Mesothelial cell of epicardium (in vitro differentiated cells): Measurements from ENCODE around the gene ZNF17. TPM values are rescaled to one million over a fixed set of nuclear protein-coding genes. Genes with fewer than 3 reads are reported as not detected.
A peak's percentile ranks its signal among the peaks of the same experiment; 100 is the strongest.

Source experiments
- DNase-seq, 2 experiments: peaks; one replicate each; pipeline ENCODE4 v3.0.0; 2021; ENCODE audit warnings: low spot score in 2 of 2; ENCODE audit not compliant: unreplicated experiment in 2 of 2
- H3K27ac Mint-ChIP-seq: 2 replicates; pipeline ENCODE4 v1.8.0; 2021; ENCODE audit warnings: mixed read lengths
- H3K27me3 Mint-ChIP-seq: 2 replicates; pipeline ENCODE4 v1.8.0; 2021; ENCODE audit warnings: low read depth, mixed read lengths
- H3K36me3 Mint-ChIP-seq: 2 replicates; pipeline ENCODE4 v1.8.0; 2021; ENCODE audit warnings: mixed read lengths
- H3K4me1 Mint-ChIP-seq: 2 replicates; pipeline ENCODE4 v1.8.0; 2021; ENCODE audit warnings: mixed read lengths
- H3K4me3 Mint-ChIP-seq: 2 replicates; pipeline ENCODE4 v1.8.0; 2021; ENCODE audit warnings: mild to moderate bottlenecking, moderate library complexity, mixed read lengths
- H3K9me3 Mint-ChIP-seq: 2 replicates; pipeline ENCODE4 v1.8.0; 2021; ENCODE audit warnings: mixed read lengths
- total RNA-seq: library from RNA; stranded (reverse); gene quantifications from 3 replicates; pipeline ENCODE4 v1.2.1, GENCODE V29; 2021
- TF ChIP-seq, protein P1 (sequence below): fragments of 200-600 bp; sonication (generic); IDR thresholded peaks from one replicate; pipeline ENCODE4 v1.5.0; 2021; ENCODE audit warnings: antibody characterized with exemption; ENCODE audit not compliant: unreplicated experiment

ZNF17 gene
- total RNA-seq = 16.3 to 18.4 TPM (median 17.4 TPM) in 3 replicates

DNA sequence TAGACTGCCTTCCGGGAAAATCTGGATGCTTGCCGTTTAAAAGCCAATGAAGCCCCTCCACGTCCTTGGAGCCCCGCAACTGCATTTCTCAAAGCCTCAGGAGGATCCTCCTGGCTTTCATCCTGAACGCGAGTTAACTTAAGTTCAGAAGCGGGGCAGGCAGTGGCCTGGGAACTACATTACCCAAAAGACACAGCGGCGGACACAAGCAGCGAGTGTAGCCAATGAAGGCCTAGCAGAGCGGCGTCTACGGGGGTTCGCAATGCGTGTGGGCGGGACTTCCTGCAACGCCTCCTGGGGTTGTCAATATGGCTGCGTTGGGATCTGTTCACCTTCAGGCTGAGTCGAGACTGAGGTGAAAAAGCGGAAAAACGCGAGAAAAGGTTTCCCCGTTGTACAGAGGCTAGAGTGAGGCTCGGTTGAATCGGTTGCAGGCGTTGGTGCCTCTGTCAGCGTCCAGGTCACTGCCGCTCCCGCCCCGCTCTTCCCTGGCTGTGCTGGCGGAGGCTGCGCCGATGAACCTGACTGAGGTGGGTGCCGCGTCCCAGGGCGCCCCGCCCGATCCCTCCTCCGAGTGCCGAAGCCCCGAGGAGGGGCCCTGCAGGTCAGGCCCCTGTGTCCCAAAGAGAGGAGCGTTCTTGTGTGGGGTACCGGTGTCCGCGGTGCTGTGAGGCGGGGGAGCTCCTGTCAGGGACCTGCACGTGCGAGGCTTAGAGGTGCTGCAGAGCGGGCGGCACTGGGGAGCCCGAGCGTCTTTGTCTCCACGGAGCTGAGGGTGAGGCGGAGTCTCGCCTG, at the start of gene ZNF17:
TSS of gene ZNF17 (plus strand) at position 285 of the 795 bp plus-strand sequence. CDS start 2,455 bp downstream, outside the sequence.
- H3K9me3 Mint-ChIP-seq = no peaks in the 10 kb centered on the region
- DNase-seq = peak; percentile 84 to 86

DNA sequence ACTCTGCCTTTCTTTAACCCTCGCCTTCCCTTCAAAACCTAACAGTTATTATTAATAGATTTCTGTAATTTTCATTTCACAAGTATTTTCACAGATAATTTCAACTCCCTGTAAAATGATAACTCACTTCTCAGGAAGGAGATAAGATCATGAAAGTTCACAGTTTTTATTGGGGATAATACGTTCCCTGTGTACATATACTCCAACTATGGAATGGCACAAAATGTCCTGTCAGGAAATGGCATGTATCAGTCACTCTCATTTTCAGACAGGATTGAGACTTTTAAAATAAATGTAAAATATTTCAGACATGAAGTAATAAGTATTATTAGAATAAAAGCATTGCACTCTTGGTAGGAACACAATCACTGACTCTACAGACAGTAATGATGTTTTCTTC, 48.5 kb upstream of the ZNF17 start:
- Mint-ChIP-seq H3K4me3 (peak overlapping the region; percentile 89), H3K9me3 (no peaks in the 10 kb centered on the region), H3K27ac (peak overlapping the region; percentile 99), H3K27me3 (no peaks in the 10 kb centered on the region), H3K36me3 (peaks cover 26% of the 10 kb centered on the region), H3K4me1 (peaks cover 15% of the 10 kb centered on the region)
- no peak for DNase-seq
- TF ChIP-seq, protein P1, sequence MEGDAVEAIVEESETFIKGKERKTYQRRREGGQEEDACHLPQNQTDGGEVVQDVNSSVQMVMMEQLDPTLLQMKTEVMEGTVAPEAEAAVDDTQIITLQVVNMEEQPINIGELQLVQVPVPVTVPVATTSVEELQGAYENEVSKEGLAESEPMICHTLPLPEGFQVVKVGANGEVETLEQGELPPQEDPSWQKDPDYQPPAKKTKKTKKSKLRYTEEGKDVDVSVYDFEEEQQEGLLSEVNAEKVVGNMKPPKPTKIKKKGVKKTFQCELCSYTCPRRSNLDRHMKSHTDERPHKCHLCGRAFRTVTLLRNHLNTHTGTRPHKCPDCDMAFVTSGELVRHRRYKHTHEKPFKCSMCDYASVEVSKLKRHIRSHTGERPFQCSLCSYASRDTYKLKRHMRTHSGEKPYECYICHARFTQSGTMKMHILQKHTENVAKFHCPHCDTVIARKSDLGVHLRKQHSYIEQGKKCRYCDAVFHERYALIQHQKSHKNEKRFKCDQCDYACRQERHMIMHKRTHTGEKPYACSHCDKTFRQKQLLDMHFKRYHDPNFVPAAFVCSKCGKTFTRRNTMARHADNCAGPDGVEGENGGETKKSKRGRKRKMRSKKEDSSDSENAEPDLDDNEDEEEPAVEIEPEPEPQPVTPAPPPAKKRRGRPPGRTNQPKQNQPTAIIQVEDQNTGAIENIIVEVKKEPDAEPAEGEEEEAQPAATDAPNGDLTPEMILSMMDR = no peak

More for the DNA sequence above, at the start of gene ZNF17:
- TF ChIP-seq, protein P1 = no peak
- H3K27ac Mint-ChIP-seq = peak within 1 kb of the TSS; percentile 89
- H3K36me3 Mint-ChIP-seq = peaks cover 15% of the 10 kb centered on the region
- peaks cover 19% of the 10 kb centered on the region for H3K4me1 Mint-ChIP-seq
- H3K27me3 Mint-ChIP-seq = no peaks in the 10 kb centered on the region
- H3K4me3 Mint-ChIP-seq = peak within 1 kb of the TSS; percentile 94

DNA sequence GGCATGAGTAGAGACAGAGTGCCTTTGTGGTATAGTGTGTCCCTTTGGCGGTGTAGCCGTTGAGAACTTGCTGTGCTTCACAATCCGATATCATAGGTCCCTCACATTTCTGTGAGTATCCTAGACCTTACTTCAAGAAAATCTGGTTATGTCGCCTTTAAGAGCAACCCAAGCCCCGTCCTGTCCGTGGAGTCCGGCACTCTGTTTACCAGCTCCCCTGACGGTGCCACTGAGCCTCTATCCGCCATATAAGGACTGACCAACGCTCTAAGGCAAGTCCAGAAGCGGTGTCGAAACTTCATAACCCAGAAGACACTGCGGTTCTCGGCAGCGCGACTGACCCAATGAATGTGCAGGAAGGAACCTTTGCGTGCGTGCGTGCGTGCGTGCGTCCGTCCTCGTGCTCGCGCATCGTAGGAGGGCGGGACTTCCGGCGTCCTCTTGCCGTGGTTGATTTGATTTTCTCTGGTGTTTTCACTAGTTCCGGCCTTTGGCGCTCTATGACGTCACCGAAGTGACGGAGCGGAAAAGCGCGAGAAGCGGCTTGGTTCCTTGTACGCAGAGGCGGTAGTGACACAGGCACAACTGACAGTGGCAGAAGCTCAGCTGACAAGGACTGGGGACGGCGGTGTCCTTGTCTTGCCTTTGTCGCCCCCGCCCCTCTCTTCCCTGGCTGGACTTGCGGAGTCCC, 47.8 kb upstream of the ZNF17 start, which contains the start of the genes TRAPPC2B and ZNF547:
TSS of gene TRAPPC2B (plus strand) at position 555 of the 691 bp plus-strand sequence. CDS start 1,283 bp downstream, outside the sequence.
TSS of gene ZNF547 (plus strand) at position 555 of the 691 bp plus-strand sequence. CDS start 5,005 bp downstream, outside the sequence.
- H3K36me3 Mint-ChIP-seq = peaks cover 20% of the 10 kb centered on the region
- DNase-seq = peak; percentile 90 to 96
- H3K27ac Mint-ChIP-seq = peak within 1 kb of the TSS; percentile 99
- H3K9me3 Mint-ChIP-seq = no peaks in the 10 kb centered on the region
- peaks cover 15% of the 10 kb centered on the region for H3K4me1 Mint-ChIP-seq
- TF ChIP-seq, protein P1 = no peak
- peak within 1 kb of the TSS; percentile 89 for H3K4me3 Mint-ChIP-seq
- no peaks in the 10 kb centered on the region for H3K27me3 Mint-ChIP-seq

DNA sequence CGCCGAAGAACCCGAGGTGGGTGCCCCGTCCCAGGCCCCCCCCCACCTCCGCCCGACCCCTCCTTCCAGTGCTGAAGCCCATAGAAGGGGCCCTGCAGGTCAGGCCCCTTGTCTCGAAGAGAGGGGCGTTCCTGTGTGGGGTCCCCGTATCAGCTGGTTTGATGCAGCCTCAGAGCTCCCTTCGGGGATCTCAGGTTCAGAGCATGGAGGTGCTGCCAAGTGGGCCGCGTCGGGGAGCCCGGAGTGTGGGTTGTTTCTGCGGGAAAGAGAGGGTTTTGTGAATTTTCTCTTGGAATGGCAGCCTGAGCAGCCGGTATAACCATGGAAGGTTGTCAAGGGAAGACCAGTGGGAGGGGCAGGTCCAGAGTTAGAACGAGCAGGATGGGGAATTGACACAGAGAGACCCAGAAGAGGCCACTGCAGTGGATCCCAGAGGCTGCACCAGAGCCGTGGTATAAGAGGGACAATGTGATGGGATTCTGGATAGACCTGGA, 47.2 kb upstream of the ZNF17 start:
- TF ChIP-seq, protein P1 = no peak

DNA sequence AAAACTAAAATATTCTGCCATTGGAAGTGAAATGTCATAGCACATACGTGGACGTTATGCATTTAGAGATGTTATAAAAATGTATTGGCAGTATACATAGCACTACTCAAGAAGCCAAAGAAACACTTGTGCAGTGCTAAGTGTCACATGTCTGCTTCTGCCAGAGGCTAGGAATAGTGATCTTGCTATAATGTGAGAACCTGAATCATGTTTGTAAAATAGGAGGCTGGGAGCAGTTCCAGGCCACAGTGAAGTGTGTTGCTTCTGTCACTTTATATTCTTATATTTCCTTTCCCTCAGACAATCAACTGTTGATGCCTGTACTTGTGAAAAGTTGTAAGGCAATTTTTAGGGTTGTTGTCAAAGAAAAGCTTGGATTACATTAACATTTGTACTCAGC, 44.2 kb upstream of the ZNF17 start:
- no peak overlapping the region for H3K27ac Mint-ChIP-seq
- no peaks in the 10 kb centered on the region for H3K9me3 Mint-ChIP-seq
- peaks cover 12% of the 10 kb centered on the region for H3K4me1 Mint-ChIP-seq
- peaks cover 24% of the 10 kb centered on the region for H3K36me3 Mint-ChIP-seq
- no peaks in the 10 kb centered on the region for H3K27me3 Mint-ChIP-seq
- no peak for DNase-seq
- TF ChIP-seq, protein P1 = no peak
- no peak overlapping the region for H3K4me3 Mint-ChIP-seq

More for the DNA sequence above, 47.2 kb upstream of the ZNF17 start:
- peaks cover 15% of the 10 kb centered on the region for H3K4me1 Mint-ChIP-seq
- no peak for DNase-seq
- H3K9me3 Mint-ChIP-seq = no peaks in the 10 kb centered on the region
- H3K36me3 Mint-ChIP-seq = peaks cover 17% of the 10 kb centered on the region
- H3K4me3 Mint-ChIP-seq = peak overlapping the region; percentile 89
- H3K27me3 Mint-ChIP-seq = no peaks in the 10 kb centered on the region
- peak overlapping the region; percentile 99 for H3K27ac Mint-ChIP-seq
